GM21515 (cell line): ENCODE data around the gene ATP5F1C.
"Not testable (repeated sequence)": the region's sequence is repeated elsewhere in the genome, so short reads cannot be mapped to it uniquely, and the experiment has no call there.

ENCODE experiments used
- ATAC-seq: cut with Tn5 transposase; IDR thresholded peaks from one replicate; pipeline ENCODE4 v1.9.1; 2021; ENCODE audit not compliant: unreplicated experiment

ATP5F1C gene

GRCh38 chr10:7792541-7792940, 4.6 kb downstream of the ATP5F1C start:
- ATAC-seq: no peak

GRCh38 chr10:7794251-7795026, 6.5 kb downstream of the ATP5F1C start:
- no peak for ATAC-seq

- ATAC-seq: no peak
Measured at GRCh38 chr10:7795605-7796004, 7.6 kb downstream of the ATP5F1C start.

- no peak for ATAC-seq
Measured at GRCh38 chr10:7797582-7797981, 9.6 kb downstream of the ATP5F1C start.

GRCh38 chr10:7802606-7803005, 14.6 kb downstream of the ATP5F1C start:
- no peak for ATAC-seq

GRCh38 chr10:7804216-7804615, 16.2 kb downstream of the ATP5F1C start:
- ATAC-seq: no peak

GRCh38 chr10:7804741-7805140, 16.8 kb downstream of the ATP5F1C start:
- ATAC-seq: no peak

GRCh38 chr10:7808686-7809267, 20.8 kb downstream of the ATP5F1C start:
- ATAC-seq: no peak

- no peak for ATAC-seq
Measured at GRCh38 chr10:7810443-7810842, 22.5 kb downstream of the ATP5F1C start.

GRCh38 chr10:7811000-7811399, 23.0 kb downstream of the ATP5F1C start:
- no peak for ATAC-seq

GRCh38 chr10:7811743-7812142, 23.8 kb downstream of the ATP5F1C start:
- ATAC-seq: not testable (repeated sequence)

- ATAC-seq: no peak
Measured at GRCh38 chr10:7813481-7813880, 25.5 kb downstream of the ATP5F1C start.

- no peak for ATAC-seq
Measured at GRCh38 chr10:7817576-7817975, 29.6 kb downstream of the ATP5F1C start.

GRCh38 chr10:7817984-7818294, 30.0 kb downstream of the ATP5F1C start:
- ATAC-seq: peak; percentile 8

- ATAC-seq: peak; percentile 86
Measured at GRCh38 chr10:7818295-7819120, 30.5 kb downstream of the ATP5F1C start, which contains the start of gene TAF3. Gene TAF3, plus strand, starts transcription at chr10:7818505. Its CDS starts 205 bp downstream, at chr10:7818710.

- ATAC-seq: peak; percentile 47
Measured at GRCh38 chr10:7819121-7819460, 31.1 kb downstream of the ATP5F1C start.

- no peak for ATAC-seq
Measured at GRCh38 chr10:7824251-7824650, 36.3 kb downstream of the ATP5F1C start.

- no peak for ATAC-seq
Measured at GRCh38 chr10:7826971-7827370, 39.0 kb downstream of the ATP5F1C start.

- no peak for ATAC-seq
Measured at GRCh38 chr10:7829289-7829834, 41.4 kb downstream of the ATP5F1C start.

- ATAC-seq: no peak
Measured at GRCh38 chr10:7832060-7832459, 44.1 kb downstream of the ATP5F1C start.

- no peak for ATAC-seq
Measured at GRCh38 chr10:7833210-7833609, 45.2 kb downstream of the ATP5F1C start.

- ATAC-seq: no peak
Measured at GRCh38 chr10:7834262-7834661, 46.3 kb downstream of the ATP5F1C start.
